ENCODE results near the gene URM1.

Gene URM1

GRCh38 chr9:128390150-128390812, 19.1 kb downstream of the URM1 start:
- no peaks in the 10 kb centered on the region for H3F3A ChIP-seq (ENCODE audit: low read depth)
- H3K79me2 ChIP-seq (ENCODE audit: insufficient read depth, low read length): no peaks in the 10 kb centered on the region
- TF ChIP-seq CTCF (conservative IDR thresholded peaks at IDR 0.05; ENCODE audit: low read length): no peak
- no peak for TF ChIP-seq EZH2phosphoT487 (IDR thresholded peaks at IDR 0.05; ENCODE audit: borderline replicate concordance)
- H4K20me1 ChIP-seq (ENCODE audit: insufficient read depth, low read length, poor library complexity, severe bottlenecking): no peaks in the 10 kb centered on the region
- no peak overlapping the region for H3K4me3 ChIP-seq (ENCODE audit: low read length, poor library complexity, severe bottlenecking)
- H3K9ac ChIP-seq (ENCODE audit: low read depth, low read length, poor library complexity, severe bottlenecking): no peak overlapping the region
- no peak overlapping the region for H2AFZ ChIP-seq (ENCODE audit: low read length)
- no peaks in the 10 kb centered on the region for H3K4me1 ChIP-seq (ENCODE audit: insufficient read depth, low read length, poor library complexity, severe bottlenecking)
- no peaks in the 10 kb centered on the region for H3K9me3 ChIP-seq (ENCODE audit: insufficient read depth, low read depth, low read length)
- H3K36me3 ChIP-seq (ENCODE audit: insufficient read depth, low read length): peaks cover 48% of the 10 kb centered on the region; the same call in 1 of the 2 replicates
- H3K27me3 ChIP-seq (ENCODE audit: insufficient read depth, low read length, poor library complexity, severe bottlenecking): no peaks in the 10 kb centered on the region
- H3K4me2 ChIP-seq (ENCODE audit: low read depth, low read length, poor library complexity, severe bottlenecking): no peak overlapping the region
- no peaks in the 10 kb centered on the region for H3K9me2 ChIP-seq (replicated peaks; ENCODE audit: low read depth, low read length)

- Histone ChIP-seq H3K27me3 (ENCODE audit: insufficient read depth, low read length, poor library complexity, severe bottlenecking) (no peaks in the 10 kb centered on the region), H4K20me1 (ENCODE audit: insufficient read depth, low read length, poor library complexity, severe bottlenecking) (no peaks in the 10 kb centered on the region), H2AFZ (ENCODE audit: low read length) (no peak overlapping the region), H3K9me2 (replicated peaks; ENCODE audit: low read depth, low read length) (no peaks in the 10 kb centered on the region), H3K9me3 (ENCODE audit: insufficient read depth, low read depth, low read length) (no peaks in the 10 kb centered on the region), H3K79me2 (ENCODE audit: insufficient read depth, low read length) (no peaks in the 10 kb centered on the region), H3K36me3 (ENCODE audit: insufficient read depth, low read length) (peaks cover 43% of the 10 kb centered on the region; the same call in 1 of the 2 replicates), H3K4me3 (ENCODE audit: low read length, poor library complexity, severe bottlenecking) (no peak overlapping the region), H3F3A (ENCODE audit: low read depth) (no peaks in the 10 kb centered on the region), H3K9ac (ENCODE audit: low read depth, low read length, poor library complexity, severe bottlenecking) (no peak overlapping the region), H3K4me1 (ENCODE audit: insufficient read depth, low read length, poor library complexity, severe bottlenecking) (no peaks in the 10 kb centered on the region), H3K4me2 (ENCODE audit: low read depth, low read length, poor library complexity, severe bottlenecking) (no peak overlapping the region)
- TF ChIP-seq CTCF (conservative IDR thresholded peaks at IDR 0.05; ENCODE audit: low read length) (no peak), EZH2phosphoT487 (IDR thresholded peaks at IDR 0.05; ENCODE audit: borderline replicate concordance) (no peak)
Measured at GRCh38 chr9:128390813-128391711, 19.9 kb downstream of the URM1 start.

GRCh38 chr9:128391956-128392301, 20.8 kb downstream of the URM1 start:
- H3K9ac ChIP-seq (ENCODE audit: low read depth, low read length, poor library complexity, severe bottlenecking): no peak overlapping the region
- TF ChIP-seq CTCF (conservative IDR thresholded peaks at IDR 0.05; ENCODE audit: low read length): no peak
- no peak for TF ChIP-seq EZH2phosphoT487 (IDR thresholded peaks at IDR 0.05; ENCODE audit: borderline replicate concordance)
- peaks cover 35% of the 10 kb centered on the region; the same call in 1 of the 2 replicates for H3K36me3 ChIP-seq (ENCODE audit: insufficient read depth, low read length)

More at GRCh38 chr9:128391956-128392301, 20.8 kb downstream of the URM1 start:
- Histone ChIP-seq H4K20me1 (ENCODE audit: insufficient read depth, low read length, poor library complexity, severe bottlenecking) (no peaks in the 10 kb centered on the region), H3F3A (ENCODE audit: low read depth) (no peaks in the 10 kb centered on the region), H3K9me2 (replicated peaks; ENCODE audit: low read depth, low read length) (no peaks in the 10 kb centered on the region), H3K9me3 (ENCODE audit: insufficient read depth, low read depth, low read length) (no peaks in the 10 kb centered on the region), H3K4me2 (ENCODE audit: low read depth, low read length, poor library complexity, severe bottlenecking) (no peak overlapping the region), H3K4me3 (ENCODE audit: low read length, poor library complexity, severe bottlenecking) (no peak overlapping the region), H3K4me1 (ENCODE audit: insufficient read depth, low read length, poor library complexity, severe bottlenecking) (no peaks in the 10 kb centered on the region), H3K79me2 (ENCODE audit: insufficient read depth, low read length) (no peaks in the 10 kb centered on the region), H2AFZ (ENCODE audit: low read length) (no peak overlapping the region), H3K27me3 (ENCODE audit: insufficient read depth, low read length, poor library complexity, severe bottlenecking) (no peaks in the 10 kb centered on the region)

Measured in Loucy (cell line).